ENCODE results near the gene NLN. TPM values are rescaled to one million over a fixed set of nuclear protein-coding genes. Genes with fewer than 3 reads are reported as not detected.

The NLN gene
- total RNA-seq, 3 donors from 2014 or later, result 12.8 to 15.7 (median 14.9) TPM

DNA sequence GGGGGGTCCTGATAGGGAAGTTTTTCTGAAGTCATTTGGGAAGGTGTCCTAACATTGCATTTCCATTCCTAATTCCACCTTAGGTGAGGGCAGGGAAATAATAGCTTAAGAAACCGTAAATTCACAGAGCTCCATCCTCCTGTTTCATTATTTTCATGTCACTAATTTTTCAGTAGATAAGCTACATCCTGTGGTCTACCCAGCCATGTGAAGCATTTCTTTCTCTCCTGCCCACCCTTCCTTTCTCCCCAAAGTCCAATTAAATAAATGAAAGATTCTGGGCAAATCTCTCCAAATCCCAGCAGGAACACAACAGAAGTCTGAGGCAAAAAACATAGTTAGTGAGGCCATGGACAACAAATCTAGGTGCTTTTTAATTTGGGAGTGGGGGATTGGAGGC lies 109.3 kb downstream of the NLN start:
- Histone ChIP-seq H3K27ac (no peak overlapping the region), H3K27me3 (no peaks in the 10 kb centered on the region), H3K9me3 (no peaks in the 10 kb centered on the region), H3K36me3 (no peaks in the 10 kb centered on the region), H3K4me1 (peaks cover 0 to 3% of the 10 kb centered on the region in 2 donors), H3K4me3 (no peak overlapping the region)
- TF ChIP-seq POLR2A (IDR thresholded peaks at IDR 0.05) (no peak), POLR2AphosphoS5 (IDR thresholded peaks at IDR 0.05) (no peak)
- TF ChIP-seq, protein P1, sequence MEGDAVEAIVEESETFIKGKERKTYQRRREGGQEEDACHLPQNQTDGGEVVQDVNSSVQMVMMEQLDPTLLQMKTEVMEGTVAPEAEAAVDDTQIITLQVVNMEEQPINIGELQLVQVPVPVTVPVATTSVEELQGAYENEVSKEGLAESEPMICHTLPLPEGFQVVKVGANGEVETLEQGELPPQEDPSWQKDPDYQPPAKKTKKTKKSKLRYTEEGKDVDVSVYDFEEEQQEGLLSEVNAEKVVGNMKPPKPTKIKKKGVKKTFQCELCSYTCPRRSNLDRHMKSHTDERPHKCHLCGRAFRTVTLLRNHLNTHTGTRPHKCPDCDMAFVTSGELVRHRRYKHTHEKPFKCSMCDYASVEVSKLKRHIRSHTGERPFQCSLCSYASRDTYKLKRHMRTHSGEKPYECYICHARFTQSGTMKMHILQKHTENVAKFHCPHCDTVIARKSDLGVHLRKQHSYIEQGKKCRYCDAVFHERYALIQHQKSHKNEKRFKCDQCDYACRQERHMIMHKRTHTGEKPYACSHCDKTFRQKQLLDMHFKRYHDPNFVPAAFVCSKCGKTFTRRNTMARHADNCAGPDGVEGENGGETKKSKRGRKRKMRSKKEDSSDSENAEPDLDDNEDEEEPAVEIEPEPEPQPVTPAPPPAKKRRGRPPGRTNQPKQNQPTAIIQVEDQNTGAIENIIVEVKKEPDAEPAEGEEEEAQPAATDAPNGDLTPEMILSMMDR (IDR thresholded peaks at IDR 0.05), result no peak
- DNase-seq (ENCODE audit: low spot score in 2 of 2), result no peak
- intact Hi-C loops (cut with DNase I; ENCODE audit: low total_unique reads), result no loop called here

DNA sequence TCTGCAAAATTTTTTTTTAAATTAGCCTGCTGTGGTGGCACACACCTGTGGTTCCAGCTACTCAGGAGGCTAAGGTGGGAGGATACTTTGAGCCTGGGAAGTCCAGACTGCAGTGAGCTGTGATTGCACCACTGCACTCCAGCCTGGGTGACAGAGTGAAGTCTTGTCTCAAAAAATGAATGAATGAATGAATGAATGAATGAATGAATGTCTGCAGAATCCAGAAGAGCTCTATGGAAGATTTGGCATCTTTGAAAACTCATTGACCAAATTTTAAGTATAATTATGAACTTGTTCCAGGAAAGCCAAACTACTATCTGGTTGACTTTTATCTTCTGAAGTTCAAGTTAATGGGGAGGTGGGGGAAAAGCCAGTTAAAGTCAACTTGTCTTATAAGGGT lies 110.1 kb downstream of the NLN start:
- DNase-seq (ENCODE audit: low spot score in 2 of 2), result no peak
- Histone ChIP-seq H3K9me3 (no peaks in the 10 kb centered on the region), H3K4me1 (peaks cover 0 to 3% of the 10 kb centered on the region in 2 donors), H3K36me3 (no peaks in the 10 kb centered on the region), H3K4me3 (no peak overlapping the region), H3K27me3 (no peaks in the 10 kb centered on the region), H3K27ac (no peak overlapping the region)
- intact Hi-C loops (cut with DNase I; ENCODE audit: low total_unique reads), result no loop called here
- TF ChIP-seq POLR2A (IDR thresholded peaks at IDR 0.05), result no peak
- TF ChIP-seq POLR2AphosphoS5 (IDR thresholded peaks at IDR 0.05), result no peak
- TF ChIP-seq, protein P1 (IDR thresholded peaks at IDR 0.05), result no peak

DNA sequence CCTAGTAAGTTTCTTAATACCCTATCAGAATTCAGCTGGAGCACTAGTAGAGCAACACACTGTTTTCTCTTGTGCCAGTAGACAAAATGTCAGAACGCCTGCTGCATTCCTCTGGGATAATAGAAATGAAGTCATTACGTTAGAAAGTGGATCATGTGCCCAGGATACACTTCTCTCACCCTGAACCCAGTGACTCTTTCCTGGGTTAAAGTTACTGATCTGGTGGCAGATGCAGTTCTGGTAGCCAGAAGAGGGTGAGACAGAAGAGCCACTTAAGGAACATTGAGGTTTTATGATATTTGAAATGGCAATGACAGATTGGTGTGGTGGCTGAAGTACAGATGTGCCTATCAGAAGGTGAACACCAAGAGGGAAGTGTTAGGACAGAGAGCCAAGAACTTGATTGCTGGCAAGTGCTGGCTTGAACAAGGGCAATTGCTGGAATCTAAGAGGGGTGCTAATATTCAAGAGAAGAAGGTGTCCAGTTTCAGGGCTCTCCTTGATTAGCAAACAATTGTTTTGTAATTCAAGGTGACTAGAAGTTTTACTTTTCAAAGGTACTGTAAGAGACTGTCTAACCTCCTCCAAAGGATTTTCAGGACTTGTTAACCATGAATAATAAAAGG lies 110.7 kb downstream of the NLN start:
- TF ChIP-seq, protein P1 (IDR thresholded peaks at IDR 0.05), result no peak
- no peak for TF ChIP-seq POLR2AphosphoS5 (IDR thresholded peaks at IDR 0.05)
- TF ChIP-seq POLR2A (IDR thresholded peaks at IDR 0.05), result no peak
- no peak for DNase-seq (ENCODE audit: low spot score in 2 of 2)

DNA sequence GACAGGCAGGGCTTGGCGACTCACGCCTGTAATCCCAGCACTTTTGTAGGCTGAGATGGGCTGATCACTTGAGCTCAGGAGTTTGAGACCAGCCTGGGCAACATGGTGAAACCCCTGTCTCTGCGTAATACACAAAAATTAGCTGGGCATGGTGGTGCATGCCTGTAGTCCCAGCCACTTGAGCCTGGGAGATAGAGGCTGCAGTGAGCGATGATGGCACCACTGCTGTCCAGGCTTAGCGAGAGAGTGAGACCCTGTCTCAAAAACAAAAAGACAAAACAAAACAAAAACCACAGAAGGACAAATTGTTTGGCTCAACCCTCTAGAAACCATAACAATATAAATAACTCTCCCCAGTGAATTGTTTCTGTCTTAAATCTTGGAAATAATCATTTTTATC lies 111.8 kb downstream of the NLN start:
- Histone ChIP-seq H3K4me3 (no peak overlapping the region), H3K4me1 (no peaks in the 10 kb centered on the region), H3K36me3 (no peaks in the 10 kb centered on the region), H3K27ac (no peak overlapping the region), H3K27me3 (no peaks in the 10 kb centered on the region), H3K9me3 (no peaks in the 10 kb centered on the region)
- no peak for DNase-seq (ENCODE audit: low spot score in 2 of 2)
- intact Hi-C loops (cut with DNase I; ENCODE audit: low total_unique reads), result no loop called here
- TF ChIP-seq POLR2AphosphoS5 (IDR thresholded peaks at IDR 0.05) (no peak), POLR2A (IDR thresholded peaks at IDR 0.05) (no peak)
- TF ChIP-seq, protein P1 (IDR thresholded peaks at IDR 0.05), result no peak

More for the DNA sequence above, 110.7 kb downstream of the NLN start:
- Histone ChIP-seq H3K4me3 (no peak overlapping the region), H3K9me3 (no peaks in the 10 kb centered on the region), H3K36me3 (no peaks in the 10 kb centered on the region), H3K27me3 (no peaks in the 10 kb centered on the region), H3K27ac (no peak overlapping the region), H3K4me1 (peaks cover 0 to 3% of the 10 kb centered on the region in 2 donors)
- intact Hi-C loops (cut with DNase I; ENCODE audit: low total_unique reads), result no loop called here

DNA sequence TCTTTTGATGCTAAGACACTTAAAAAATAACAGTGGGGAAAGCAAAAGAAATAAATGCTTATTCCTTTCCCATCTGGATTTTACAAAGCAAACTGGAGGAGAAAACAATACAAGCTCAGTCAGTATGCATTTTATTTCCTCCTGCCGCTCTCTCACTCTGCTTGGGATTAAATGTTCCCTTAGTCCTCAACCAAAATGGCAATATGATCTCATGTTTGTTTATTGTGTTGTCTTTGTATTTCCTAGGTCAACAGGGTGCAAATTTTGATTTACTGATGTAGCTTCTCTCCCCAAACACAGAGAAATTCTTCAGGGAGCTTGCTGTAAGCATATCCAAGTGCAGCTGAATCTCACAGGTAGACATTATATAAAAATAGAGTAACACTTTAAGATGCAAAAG lies 112.3 kb downstream of the NLN start:
- no peak overlapping the region for H3K27ac ChIP-seq
- no peak overlapping the region for H3K4me3 ChIP-seq
- no peaks in the 10 kb centered on the region for H3K27me3 ChIP-seq
- TF ChIP-seq POLR2AphosphoS5 (IDR thresholded peaks at IDR 0.05) (no peak), POLR2A (IDR thresholded peaks at IDR 0.05) (no peak)
- TF ChIP-seq, protein P1 (IDR thresholded peaks at IDR 0.05), result no peak
- H3K4me1 ChIP-seq, result no peaks in the 10 kb centered on the region
- intact Hi-C loops (cut with DNase I; ENCODE audit: low total_unique reads), result no loop called here
- H3K9me3 ChIP-seq, result no peaks in the 10 kb centered on the region
- DNase-seq (ENCODE audit: low spot score in 2 of 2), result no peak
- no peaks in the 10 kb centered on the region for H3K36me3 ChIP-seq

All from breast epithelium (tissue), 4 donors.